GM18511 (cell line): ENCODE data around the gene IL34.
"Not testable (repeated sequence)": the region's sequence is repeated elsewhere in the genome, so short reads cannot be mapped to it uniquely, and the experiment has no call there.

ENCODE experiments used
- ATAC-seq: cut with Tn5 transposase; IDR thresholded peaks from one replicate; pipeline ENCODE4 v1.9.1; 2021; ENCODE audit warnings: mild to moderate bottlenecking, moderate library complexity; ENCODE audit not compliant: unreplicated experiment

Gene IL34

DNA sequence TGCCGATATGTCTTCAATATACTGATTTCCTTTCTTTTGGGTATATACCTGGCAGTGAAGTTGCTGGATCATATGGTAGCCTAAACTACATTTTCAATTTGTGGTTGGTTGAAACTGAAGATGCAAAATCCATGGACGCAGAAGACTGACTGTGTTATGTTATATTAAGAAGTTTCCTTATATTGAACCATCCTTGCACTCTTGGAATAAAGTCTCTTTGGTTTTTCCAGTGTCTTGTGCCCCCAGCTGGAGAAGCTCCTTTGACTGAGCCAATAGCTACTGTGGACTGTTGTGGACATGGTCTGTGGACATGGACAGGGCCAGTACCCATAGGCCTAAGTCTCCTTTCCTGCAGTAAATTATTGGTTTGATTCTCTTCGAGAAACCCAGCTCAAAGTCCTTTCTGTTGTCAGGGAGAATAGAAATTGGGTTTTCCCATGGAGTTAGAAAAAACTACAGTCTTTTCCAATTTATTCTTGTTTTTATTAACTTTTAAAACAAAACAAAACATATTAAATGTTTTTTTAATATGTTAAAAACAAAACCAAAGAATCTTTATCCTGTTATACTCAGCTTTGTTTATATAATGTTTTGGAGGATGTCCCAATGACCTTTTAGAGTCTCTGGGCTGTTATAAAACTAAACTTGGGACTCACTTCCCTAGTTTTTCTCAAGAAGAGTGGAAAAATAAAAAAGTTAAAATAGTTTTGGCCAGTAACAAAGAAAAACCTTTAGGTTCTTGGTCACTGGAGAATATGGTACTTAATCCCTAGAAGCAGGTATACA is 15.2 kb upstream of the IL34 start:
- ATAC-seq, result no peak

DNA sequence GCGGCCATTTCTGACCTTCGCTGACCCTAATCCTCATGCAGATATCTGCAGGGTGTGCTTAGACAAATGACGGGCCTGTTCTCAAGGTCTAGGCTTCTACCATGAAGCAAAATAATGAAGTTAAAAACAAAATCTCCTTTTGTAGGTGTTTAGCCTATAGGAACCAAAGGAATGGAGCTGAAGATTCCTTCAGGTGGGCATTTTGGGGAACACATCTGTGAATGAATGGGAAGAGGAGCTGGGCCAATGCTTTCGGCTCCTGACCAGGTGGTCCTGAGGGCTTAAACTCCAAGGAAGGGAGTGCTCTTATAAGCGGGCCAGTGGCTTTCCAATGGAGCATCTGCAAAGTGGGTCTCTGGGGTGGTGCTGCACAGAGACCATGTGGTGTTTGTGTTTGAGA is 14.1 kb upstream of the IL34 start:
- ATAC-seq, result no peak

GRCh38 chr16:70633617-70634016 is 12.7 kb upstream of the IL34 start:
- not testable (repeated sequence) for ATAC-seq

GRCh38 chr16:70634861-70635260 is 11.5 kb upstream of the IL34 start:
- no peak for ATAC-seq

GRCh38 chr16:70635336-70636016 is 10.9 kb upstream of the IL34 start:
- no peak for ATAC-seq

GRCh38 chr16:70638814-70639792 is 7.3 kb upstream of the IL34 start:
- ATAC-seq, result no peak

DNA sequence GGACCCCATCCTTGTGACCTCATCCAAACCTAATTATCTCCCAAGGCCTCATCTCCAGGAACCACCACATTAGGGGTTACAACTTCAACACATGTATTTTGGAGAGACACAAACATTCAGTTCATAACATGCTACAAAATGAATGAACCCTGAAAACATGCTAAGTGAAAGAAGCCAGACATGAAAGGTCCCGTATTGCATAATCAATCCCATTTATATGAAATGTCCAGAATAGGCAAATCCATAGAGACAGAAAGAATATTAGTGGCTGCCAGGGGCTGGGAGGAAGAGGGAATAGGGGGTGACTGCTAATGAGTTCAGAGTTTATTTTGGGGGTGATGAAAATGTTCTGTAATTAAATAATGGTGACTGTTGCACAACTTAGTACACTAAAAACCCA is 3.7 kb upstream of the IL34 start:
- no peak for ATAC-seq

GRCh38 chr16:70643264-70643663 is 3.1 kb upstream of the IL34 start:
- ATAC-seq, result not testable (repeated sequence)

DNA sequence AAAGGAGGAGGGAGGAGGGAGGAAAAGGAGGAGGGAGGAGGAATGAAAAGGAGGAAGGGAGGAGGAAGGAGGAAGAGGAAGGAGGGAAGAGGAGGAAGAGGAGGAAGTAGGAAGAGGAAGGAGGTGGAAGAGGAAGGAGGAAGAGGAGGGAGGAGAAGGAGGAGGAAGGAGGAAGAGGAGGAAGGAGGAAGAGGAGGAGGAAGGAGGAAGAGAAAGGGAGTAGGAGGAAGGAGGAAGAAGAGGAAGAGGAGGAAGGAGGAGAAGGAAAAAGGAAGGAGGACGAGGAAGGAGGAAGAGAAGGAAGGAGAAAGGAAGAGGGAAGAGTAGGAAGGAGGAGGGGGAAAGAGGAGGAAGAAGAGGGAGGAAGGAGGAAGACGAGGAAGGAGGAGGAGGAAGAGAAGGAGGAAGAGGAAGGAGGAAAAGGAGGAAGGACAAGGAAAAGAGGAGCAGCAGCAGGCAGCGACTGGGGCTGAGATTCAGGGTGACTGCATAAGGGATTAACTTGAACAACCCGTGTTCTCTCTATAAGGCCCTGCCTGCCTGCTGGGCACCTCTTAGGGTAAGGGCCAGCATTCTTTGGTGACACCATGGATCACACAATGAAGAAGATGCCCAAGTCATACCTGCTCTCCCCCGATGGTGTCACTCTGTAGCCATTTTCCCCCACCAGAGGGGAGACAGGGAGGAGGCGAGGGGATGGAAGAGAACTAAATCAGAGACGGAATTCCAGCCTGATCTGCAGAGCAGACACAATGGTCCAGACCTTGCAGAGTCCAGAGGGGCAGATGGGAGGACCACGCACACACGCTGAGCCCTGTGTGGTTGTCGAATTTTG is 1.4 kb upstream of the IL34 start:
- no peak for ATAC-seq

- no peak for ATAC-seq
Measured at GRCh38 chr16:70647441-70648359, 1.3 kb downstream of the IL34 start.

DNA sequence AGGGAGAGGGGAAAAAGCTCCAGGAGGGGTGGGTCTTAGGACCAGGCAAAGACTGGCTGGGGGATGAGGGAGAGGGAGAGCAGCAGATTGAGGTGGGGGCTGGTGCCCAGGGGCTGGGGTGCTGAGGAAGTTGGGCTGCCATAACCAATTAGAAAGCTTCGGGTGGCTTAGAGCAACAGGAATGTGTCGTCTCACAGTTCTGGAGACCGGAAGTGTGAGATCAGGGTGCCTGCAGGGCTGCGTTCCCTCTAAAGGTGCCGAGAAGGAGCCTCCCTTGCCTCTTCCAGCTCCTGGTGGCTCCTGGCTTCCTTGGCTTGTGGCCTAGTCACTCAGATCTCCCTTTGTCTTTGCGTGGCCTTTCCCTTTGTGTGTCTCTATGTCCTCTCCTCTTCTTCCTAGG is 2.2 kb downstream of the IL34 start:
- ATAC-seq, result no peak

DNA sequence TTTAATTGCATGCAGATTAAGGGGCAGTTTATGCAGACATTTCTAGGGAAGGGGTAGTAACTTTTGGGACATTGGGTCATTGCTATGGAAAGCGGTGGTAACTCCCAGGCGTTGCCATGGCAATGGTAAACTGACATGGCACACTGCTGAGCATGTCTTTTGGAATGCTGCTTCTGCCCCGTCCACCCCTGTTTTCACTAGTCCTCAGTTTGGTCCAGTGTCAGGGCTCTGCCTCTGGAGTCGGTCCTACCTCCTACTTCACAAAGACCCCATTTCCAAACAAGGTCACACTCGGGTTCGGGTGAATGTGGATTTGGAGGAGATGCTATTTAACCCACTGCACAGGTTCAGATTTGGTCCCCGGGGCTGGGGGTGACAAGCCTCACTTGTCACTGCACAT is 2.9 kb downstream of the IL34 start:
- no peak for ATAC-seq

- ATAC-seq, result no peak
Measured at GRCh38 chr16:70650216-70650615, 3.9 kb downstream of the IL34 start.

DNA sequence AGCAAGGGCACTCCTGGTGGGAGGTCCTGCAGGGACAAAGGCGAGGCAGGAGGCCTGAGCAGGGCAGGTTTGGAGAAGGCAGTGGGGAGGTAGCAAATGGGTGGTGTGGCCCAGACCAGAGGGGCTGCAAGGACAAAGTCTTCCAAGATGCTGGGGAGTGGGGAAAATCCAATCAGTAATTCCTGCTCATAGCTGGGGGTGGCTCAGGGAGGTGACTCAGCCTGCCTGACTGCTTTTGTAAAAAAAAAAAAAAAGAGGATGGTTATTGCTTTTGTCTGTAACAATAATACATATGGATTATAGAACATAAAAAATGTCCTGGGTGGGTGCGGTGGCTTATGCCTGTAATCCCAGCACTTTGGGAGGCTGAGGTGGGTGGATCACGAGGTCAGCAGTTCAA is 5.2 kb downstream of the IL34 start:
- no peak for ATAC-seq

DNA sequence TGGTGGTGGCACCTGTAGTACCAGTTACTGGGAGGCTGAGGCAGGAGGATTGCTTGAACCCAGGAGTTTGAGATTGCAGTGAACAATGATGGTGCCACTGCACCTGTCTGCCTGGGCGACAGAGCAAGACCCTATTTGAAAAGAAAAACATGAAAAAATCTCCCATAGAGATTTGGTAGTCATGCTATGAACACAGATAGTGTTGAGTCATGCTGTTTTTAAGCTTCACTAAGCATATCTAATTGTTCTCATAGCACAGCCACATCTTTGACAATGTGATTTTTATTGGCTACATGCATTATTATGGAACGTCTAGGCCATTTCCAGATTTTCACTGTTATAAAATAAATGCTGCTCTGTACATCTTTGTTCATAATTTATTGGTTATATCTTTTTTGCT is 6.0 kb downstream of the IL34 start:
- no peak for ATAC-seq

DNA sequence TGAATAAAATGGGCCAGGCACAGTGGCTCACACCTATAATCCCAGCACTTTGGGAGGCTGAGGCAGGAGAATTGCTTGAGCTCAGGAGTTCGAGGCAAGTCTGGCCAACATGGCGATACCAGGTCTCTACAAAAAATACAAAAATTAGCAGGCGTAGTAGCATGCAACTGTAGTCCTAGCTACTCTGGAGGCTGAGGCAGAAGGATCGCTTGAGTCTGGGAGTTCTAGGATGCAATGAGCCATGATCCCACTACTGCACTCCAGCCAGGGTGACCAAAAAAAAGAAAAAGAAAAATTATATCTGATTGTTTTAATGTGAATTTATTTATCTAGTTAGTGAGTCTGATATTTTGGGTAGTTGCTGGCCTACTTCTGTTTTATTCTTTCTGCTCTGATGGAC is 7.0 kb downstream of the IL34 start:
- ATAC-seq, result no peak

- ATAC-seq, result no peak
Measured at GRCh38 chr16:70653809-70654771, 7.7 kb downstream of the IL34 start.

DNA sequence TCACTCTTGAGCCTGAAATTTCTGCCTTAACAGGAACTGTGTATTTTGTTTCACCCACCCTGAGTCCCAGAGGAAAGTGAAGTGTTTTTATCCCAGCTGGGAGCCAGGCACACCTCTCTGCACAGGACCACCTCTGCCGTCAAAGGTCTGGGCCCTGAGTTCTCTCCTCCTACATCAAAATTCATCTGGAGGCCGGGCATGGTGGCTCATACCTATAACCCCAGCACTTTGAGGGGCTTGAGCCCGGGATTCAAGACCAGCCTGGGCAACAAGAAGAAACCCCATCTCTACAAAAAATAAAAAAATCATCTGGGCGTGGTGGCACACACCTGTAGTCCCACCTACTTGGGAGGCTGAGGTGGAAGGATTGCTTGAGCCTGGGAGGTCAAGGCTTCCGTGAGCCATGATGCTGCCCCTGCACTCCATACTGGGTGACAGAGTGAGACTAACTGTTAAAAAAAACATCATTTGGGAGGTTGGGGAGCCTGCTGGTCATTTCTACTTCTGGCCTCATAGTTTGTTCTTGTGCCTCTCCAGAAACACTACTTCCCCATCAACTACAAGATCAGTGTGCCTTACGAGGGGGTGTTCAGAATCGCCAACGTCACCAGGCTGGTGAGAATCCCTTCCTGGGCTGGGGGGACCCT is 9.8 kb downstream of the IL34 start:
- no peak for ATAC-seq
